Ovary (tissue), 9 donors: ENCODE results near the gene MED15. TPM values are rescaled to one million over a fixed set of nuclear protein-coding genes. Genes with fewer than 3 reads are reported as not detected.

Experiments used
- DNase-seq, 5 donors: peaks; one replicate each; pipeline ENCODE4 v3.0.0-alpha.2; 2019 to 2020
- H3K27ac ChIP-seq, 2 donors: fragments of 200-600 bp; one replicate each; pipeline versions ENCODE4 v1.5.1 to v1.8.0; 2019 to 2022
- H3K27me3 ChIP-seq: fragments of 200-600 bp; one replicate; pipeline ENCODE4 v1.8.0; 2022
- H3K36me3 ChIP-seq: fragments of 200-600 bp; sonication (generic); one replicate; pipeline ENCODE4 v1.5.1; 2019
- H3K4me1 ChIP-seq: one replicate; pipeline ENCODE4 v1.8.1; 2013; ENCODE audit warnings: mild to moderate bottlenecking, moderate library complexity; ENCODE audit not compliant: insufficient read depth
- H3K4me3 ChIP-seq: fragments of 200-600 bp; sonication (generic); one replicate; pipeline ENCODE4 v1.5.1; 2017
- H3K9me3 ChIP-seq, 2 donors: fragments of 200-600 bp in 1 of 2; sonication (generic) in 1 of 2; one replicate each; pipeline versions ENCODE4 v1.5.1 to v1.8.1; 2013 to 2019; ENCODE audit warnings: mild to moderate bottlenecking in 1 of 2, moderate library complexity in 1 of 2
- CTCF ChIP-seq, 3 donors: fragments of 450-650 bp in 2 of 3; fragments of 200-600 bp in 1 of 3; IDR thresholded peaks; one replicate each; pipeline versions ENCODE4 v1.5.1 to v1.8.0; 2016 to 2022; ENCODE audit warnings: antibody characterized with exemption in 3 of 3, mild to moderate bottlenecking in 1 of 3
- EP300 ChIP-seq: sonication (generic); formaldehyde crosslinking; IDR thresholded peaks from one replicate; pipeline ENCODE4 v1.6.1; 2017; ENCODE audit warnings: antibody characterized with exemption
- POLR2A ChIP-seq: fragments of 450-650 bp; IDR thresholded peaks from one replicate; pipeline ENCODE4 v1.6.1; 2017; ENCODE audit warnings: antibody characterized with exemption, mild to moderate bottlenecking, moderate library complexity
- WGBS, 3 donors: extraction: QIAGEN DNeasy Blood & Tissue Kit in 1 of 3; methylation state at CpG; one replicate each; pipeline versions ENCODE4 v1.1.5 to v1.1.7; 2013 to 2017; 5-methylcytosine and 5-hydroxymethylcytosine counted together
- intact Hi-C, 4 donors: fragments of 100-400 bp; cut with DNase I; formaldehyde crosslinking; loops; one replicate each; pipeline versions ENCODE4 v1.11.0 to v1.15.1; 2022 to 2023
- polyA plus RNA-seq, 2 donors: library from polyadenylated mRNA; stranded (reverse); fragments of 200-250 nt in 1 of 2; fragments of 350-450 nt in 1 of 2; fragmentation: Illumina TruSeq in 1 of 2; extraction: RNeasy Lipid Tissue Mini Kit (QIAGEN cat#74804) in 1 of 2; gene quantifications; one replicate each; pipeline ENCODE4 v1.2.3, GENCODE V29; 2013 to 2014
- total RNA-seq, 7 donors: library from RNA; depleted of rRNA in 2 of 7; stranded (reverse); fragments of >200 nt in 2 of 7; fragmentation: NEBNext Ultra II Directional in 3 of 7; extraction: Animal tissue kit (Norgen Biotek cat#: 25700) in 3 of 7; gene quantifications; one replicate each; pipeline versions ENCODE4 v1.1.0 to v1.2.4, GENCODE V29; 2016 to 2023
- donor health status: DM: no; HTN: no; CAD: no; lungs with moderate emphysema.
- donor health status: DM: no; HTN: no; CAD: no.
- donor health status: Bipolar disorder and iron deficiency.
- donor health status: DM: yes; HTN: yes; CAD: no.
- donor health status: DM: no; HTN: no; CAD: no.
- donor health status: DM: yes; HTN: yes; CAD: no.

Gene MED15
- total and polyA plus RNA-seq, 9 donors, result 21.9 to 79.3 (median 68.3) TPM

GRCh38 chr22:20626811-20627210, 119.4 kb downstream of the MED15 start:
- Histone ChIP-seq H3K4me3 (no peak overlapping the region), H3K4me1 (no peaks in the 10 kb centered on the region), H3K9me3 (no peaks in the 10 kb centered on the region), H3K27ac (no peak overlapping the region), H3K27me3 (no peaks in the 10 kb centered on the region), H3K36me3 (no peaks in the 10 kb centered on the region)
- DNase-seq, result no peak
- no peak for TF ChIP-seq EP300
- TF ChIP-seq CTCF (IDR thresholded peaks at IDR 0.05), result no peak
- TF ChIP-seq POLR2A, result no peak
- 93 to 97% (median 95%) methylated on average over 4 of the region's 4 CpGs for WGBS, 3 donors
- intact Hi-C loops, result no loop called here

- Histone ChIP-seq H3K4me3 (no peak overlapping the region), H3K36me3 (no peaks in the 10 kb centered on the region), H3K4me1 (no peaks in the 10 kb centered on the region), H3K27ac (no peak overlapping the region), H3K27me3 (no peaks in the 10 kb centered on the region), H3K9me3 (no peaks in the 10 kb centered on the region)
- WGBS, 3 donors, result 82 to 83% (median 82%) methylated on average over 5 of the region's 5 CpGs
- no peak for DNase-seq
- TF ChIP-seq EP300, result no peak
- TF ChIP-seq POLR2A, result no peak
- no peak for TF ChIP-seq CTCF (IDR thresholded peaks at IDR 0.05)
- intact Hi-C loops, result no loop called here
Observed at GRCh38 chr22:20627432-20627831, 120.0 kb downstream of the MED15 start.

- Histone ChIP-seq H3K27me3 (no peaks in the 10 kb centered on the region), H3K36me3 (no peaks in the 10 kb centered on the region), H3K4me1 (no peaks in the 10 kb centered on the region), H3K9me3 (no peaks in the 10 kb centered on the region), H3K4me3 (no peak overlapping the region), H3K27ac (no peak overlapping the region)
- TF ChIP-seq CTCF (IDR thresholded peaks at IDR 0.05) (no peak), EP300 (no peak), POLR2A (no peak)
- WGBS, 3 donors, result 73 to 86% (median 85%) methylated on average over 9 of the region's 9 CpGs
- intact Hi-C loops, result no loop called here
- DNase-seq, result no peak
Observed at GRCh38 chr22:20628081-20628939, 120.9 kb downstream of the MED15 start.

- intact Hi-C loops, result no loop called here
- no peak overlapping the region for H3K27ac ChIP-seq
- no peaks in the 10 kb centered on the region for H3K4me1 ChIP-seq
- H3K36me3 ChIP-seq, result no peaks in the 10 kb centered on the region
- 81 to 92% (median 86%) methylated on average over 3 of the region's 3 CpGs for WGBS, 3 donors
- no peaks in the 10 kb centered on the region for H3K9me3 ChIP-seq
- no peak for DNase-seq
- H3K4me3 ChIP-seq, result no peak overlapping the region
- TF ChIP-seq EP300, result no peak
- no peak for TF ChIP-seq CTCF (IDR thresholded peaks at IDR 0.05)
- no peak for TF ChIP-seq POLR2A
- no peaks in the 10 kb centered on the region for H3K27me3 ChIP-seq
Observed at GRCh38 chr22:20629401-20629800, 122.0 kb downstream of the MED15 start.
